ENCODE measurements around the gene RTP2. TPM values are rescaled to one million over a fixed set of nuclear protein-coding genes. Genes with fewer than 3 reads are reported as not detected.

Gene RTP2
- total and polyA plus RNA-seq, 2 donors (not counting 3 experiments of a cell fraction or from before 2014, with no cell fraction given), result not detected

DNA sequence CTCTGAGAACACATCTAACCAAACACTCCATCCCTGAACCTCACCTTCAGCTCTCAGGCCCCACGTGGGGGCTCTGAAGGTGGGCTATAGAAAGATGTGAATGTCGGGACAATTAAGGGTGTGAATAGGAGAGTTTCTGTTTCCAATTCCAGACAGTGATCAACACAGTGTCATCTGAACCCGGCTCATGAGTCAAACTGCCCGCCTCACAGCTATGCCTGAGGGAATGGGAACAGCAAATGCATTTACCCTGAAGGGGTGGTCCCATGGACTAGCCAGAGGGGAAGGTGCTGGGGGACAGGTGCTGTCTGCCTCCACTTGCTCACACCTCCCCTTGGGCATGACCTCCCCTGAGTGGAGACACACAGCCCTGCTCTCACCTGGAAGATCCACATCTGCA lies 6.3 kb downstream of the RTP2 start:
- dilution Hi-C loops (cut with MboI; ENCODE audit: extremely low pct_ligation_motif_present, low sequenced_read_pairs), result loop anchor here (25.0 kb wide), 1 partner anchor 384 kb away; no protein-coding TSS in a partner anchor
- Histone ChIP-seq H3K9me1 (replicated peaks; ENCODE audit: control insufficient read depth, extremely low read depth, insufficient read depth, low read length) (no peaks in the 10 kb centered on the region), H4K20me1 (replicated peaks; ENCODE audit: control insufficient read depth, extremely low read depth, insufficient read depth, low read length) (no peaks in the 10 kb centered on the region), H2AFZ (ENCODE audit: low read depth, low read length) (no peak overlapping the region), H3K36me3 (ENCODE audit: control insufficient read depth in 2 of 2, extremely low read depth in 1 of 2, insufficient read depth in 2 of 2, low read length in 2 of 2) (no peaks in the 10 kb centered on the region), H3K4me1 (ENCODE audit: control insufficient read depth, extremely low read depth, insufficient read depth, low read length) (no peaks in the 10 kb centered on the region), H3K79me2 (ENCODE audit: control insufficient read depth, insufficient read depth, low read length) (no peaks in the 10 kb centered on the region), H3K4me3 (replicated peaks in 1 of 3; ENCODE audit: insufficient read depth in 1 of 3, low read depth in 1 of 3, low read length in 3 of 3) (no peak overlapping the region), H3K27me3 (ENCODE audit: control insufficient read depth in 2 of 2, insufficient read depth in 2 of 2, low read length in 2 of 2) (no peaks in the 10 kb centered on the region), H3K27ac (ENCODE audit: insufficient read depth, low read depth, low read length) (no peak overlapping the region), H3K9ac (replicated peaks; ENCODE audit: extremely low read depth, insufficient read depth, low read length) (no peak overlapping the region), H3K4me2 (ENCODE audit: insufficient read depth, low read length) (no peak overlapping the region), H3K9me3 (replicated peaks; ENCODE audit: control insufficient read depth, insufficient read depth, low read length) (no peaks in the 10 kb centered on the region)
- TF ChIP-seq POLR2AphosphoS5 (IDR thresholded peaks at IDR 0.05; ENCODE audit: insufficient read depth, low read depth, low read length), result no peak
- no peak for TF ChIP-seq FOS (IDR thresholded peaks at IDR 0.05; ENCODE audit: borderline replicate concordance, insufficient read depth, low read length)
- TF ChIP-seq GATA2 (IDR thresholded peaks at IDR 0.05; ENCODE audit: insufficient read depth, insufficient read length, low read depth, low read length), result no peak
- no peak for TF ChIP-seq CTCF (IDR thresholded peaks at IDR 0.05; ENCODE audit: extremely low read depth in 1 of 2, insufficient read depth in 1 of 2, low read depth in 1 of 2, low read length in 2 of 2)
- TF ChIP-seq, protein P1, sequence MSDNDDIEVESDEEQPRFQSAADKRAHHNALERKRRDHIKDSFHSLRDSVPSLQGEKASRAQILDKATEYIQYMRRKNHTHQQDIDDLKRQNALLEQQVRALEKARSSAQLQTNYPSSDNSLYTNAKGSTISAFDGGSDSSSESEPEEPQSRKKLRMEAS (IDR thresholded peaks at IDR 0.05; ENCODE audit: insufficient read depth, insufficient read length), result no peak
- no peak for TF ChIP-seq EZH2 (IDR thresholded peaks at IDR 0.05; ENCODE audit: borderline replicate concordance, low read depth, low read length, severe bottlenecking)
- TF ChIP-seq JUN (IDR thresholded peaks at IDR 0.05; ENCODE audit: borderline replicate concordance, insufficient read depth, insufficient read length, low read depth), result no peak
- TF ChIP-seq POLR2A (IDR thresholded peaks at IDR 0.05; ENCODE audit: low read depth, low read length), result no peak
- TF ChIP-seq MYC (IDR thresholded peaks at IDR 0.05; ENCODE audit: low read depth, low read length), result no peak
- DNase-seq (ENCODE audit: low read depth, low spot score) (no peak), FAIRE-seq (no peak)
- BruUV-seq (replicated peaks), result no TSS peak
- intact Hi-C loops (cut with micrococcal nuclease), result no loop called here
- ChIA-PET POLR2A (no interaction called here), CTCF (interaction anchor here (1.7 to 1.8 kb wide), 2 partner anchors 16 to 18 kb away, joined by 5 read pairs; no protein-coding TSS in a partner anchor)
